Measurements from ENCODE around the gene KAZN. TPM values are rescaled to one million over a fixed set of nuclear protein-coding genes. Genes with fewer than 3 reads are reported as not detected.

The KAZN gene
- total RNA-seq, 2 donors from 2014 or later, result 0.31 to 1.4 TPM

DNA sequence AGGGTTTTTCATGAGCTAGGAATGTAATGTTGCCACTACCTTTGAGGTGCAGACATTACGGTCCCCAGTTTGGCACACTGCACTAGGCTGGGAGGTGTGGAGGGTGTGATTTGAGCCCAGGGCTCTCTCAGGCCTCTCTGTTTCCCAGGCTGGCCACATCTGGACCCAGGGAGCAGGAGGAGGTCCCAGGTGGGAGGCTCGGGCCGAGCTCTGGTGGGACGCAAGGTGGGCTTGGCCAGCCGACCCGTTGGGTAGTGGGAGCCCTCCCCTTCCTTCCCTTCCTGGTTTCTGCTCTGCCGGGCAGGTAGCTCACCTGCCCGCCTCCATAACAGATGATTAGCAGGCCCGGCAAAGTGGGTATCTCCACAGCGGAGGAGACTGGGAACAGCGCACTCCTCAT is 408.9 kb downstream of the KAZN start:
- no peak for DNase-seq (ENCODE audit: low spot score)
- H3K27me3 Mint-ChIP-seq, result peaks cover 4 to 10% of the 10 kb centered on the region in 2 donors
- no peak overlapping the region for H3K4me3 Mint-ChIP-seq

GRCh38 chr1:15007842-15008241 is 409.4 kb downstream of the KAZN start:
- H3K9me3 Mint-ChIP-seq, result no peaks in the 10 kb centered on the region
- ATAC-seq (no peak), DNase-seq (ENCODE audit: low spot score) (no peak)
- H3K27ac Mint-ChIP-seq, result no peak overlapping the region
- peaks cover 4 to 10% of the 10 kb centered on the region in 2 donors for H3K27me3 Mint-ChIP-seq
- no peaks in the 10 kb centered on the region for H3K36me3 Mint-ChIP-seq
- peaks cover 0 to 3% of the 10 kb centered on the region in 2 donors for H3K4me1 Mint-ChIP-seq (ENCODE audit: low read depth in 2 of 2)
- H3K4me3 Mint-ChIP-seq, result no peak overlapping the region

More for the DNA sequence above, 408.9 kb downstream of the KAZN start:
- Mint-ChIP-seq H3K9me3 (no peaks in the 10 kb centered on the region), H3K4me1 (ENCODE audit: low read depth in 2 of 2) (peaks cover 0 to 3% of the 10 kb centered on the region in 2 donors), H3K27ac (no peak overlapping the region), H3K36me3 (no peaks in the 10 kb centered on the region)
- ATAC-seq, result peak in 1 of 2 donors; percentile 28

DNA sequence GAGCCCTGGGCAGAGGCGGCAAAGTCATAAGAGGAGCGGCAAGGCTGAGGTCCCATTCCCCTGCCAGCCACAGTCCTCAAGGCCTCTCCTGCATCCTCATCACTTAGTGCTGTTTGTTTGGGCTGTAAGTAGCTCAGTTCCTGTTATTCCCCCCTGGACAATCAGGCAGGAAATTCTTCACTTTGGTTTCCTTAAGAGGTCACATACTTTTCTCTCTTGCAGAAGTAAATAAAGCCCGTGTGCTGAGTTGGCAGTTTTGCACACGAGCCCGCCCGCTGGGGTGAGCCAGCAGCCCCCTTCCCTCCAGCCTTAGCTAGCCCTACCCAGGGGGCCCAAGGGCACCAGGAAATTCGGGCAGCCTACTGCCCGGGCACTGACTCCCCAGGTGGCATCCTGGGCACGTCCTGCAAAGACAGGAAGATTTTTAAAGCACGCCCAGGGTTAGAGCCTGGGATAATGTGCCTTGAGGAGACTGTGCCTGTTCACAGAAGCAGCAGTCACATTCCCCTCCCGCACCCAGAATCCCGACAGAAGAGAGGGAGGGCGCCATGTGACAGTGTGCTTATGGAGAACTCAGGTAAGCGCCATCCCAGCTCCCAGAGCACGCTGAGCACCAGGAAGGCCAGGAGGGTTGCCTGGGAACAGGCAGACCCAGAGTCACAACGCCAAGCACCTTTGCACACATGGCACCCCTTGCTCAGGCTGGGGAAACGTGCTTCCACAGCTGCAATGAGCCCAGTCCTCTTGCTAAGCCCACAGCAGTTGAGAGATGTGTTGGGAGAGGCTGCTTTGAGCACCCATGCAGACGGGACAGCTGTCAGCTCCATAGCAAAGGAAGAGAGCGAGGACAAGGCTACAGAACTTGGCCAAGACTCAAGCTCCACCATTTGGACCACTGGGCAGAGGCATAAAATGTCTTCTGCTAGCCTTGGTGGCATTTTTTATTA is 410.6 kb downstream of the KAZN start:
- Mint-ChIP-seq H3K27ac (no peak overlapping the region), H3K27me3 (peaks cover 8 to 10% of the 10 kb centered on the region in 2 donors), H3K4me1 (ENCODE audit: low read depth in 2 of 2) (peaks cover 0 to 3% of the 10 kb centered on the region in 2 donors), H3K4me3 (no peak overlapping the region), H3K36me3 (no peaks in the 10 kb centered on the region), H3K9me3 (no peaks in the 10 kb centered on the region)
- ATAC-seq (no peak), DNase-seq (ENCODE audit: low spot score) (no peak)

DNA sequence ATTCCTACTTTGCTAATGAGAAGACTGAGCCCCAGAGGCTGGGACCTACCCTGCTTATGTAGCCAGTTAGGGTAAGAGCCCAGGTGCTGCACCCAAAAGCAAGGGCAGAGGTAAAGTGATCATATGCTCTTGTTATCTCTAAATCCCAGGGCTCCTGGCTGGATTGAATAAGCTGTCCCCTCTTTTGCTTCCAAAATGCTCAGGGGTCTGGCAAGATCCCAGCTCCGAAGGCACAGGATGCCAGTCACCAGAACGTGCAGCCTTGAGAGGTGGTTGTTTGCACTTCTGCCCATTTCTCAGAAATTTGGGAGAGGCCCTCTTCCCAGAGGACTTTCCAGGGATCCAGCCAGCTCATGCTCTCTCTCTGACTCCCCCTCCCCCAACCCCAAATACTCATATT is 412.7 kb downstream of the KAZN start:
- Mint-ChIP-seq H3K4me1 (ENCODE audit: low read depth in 2 of 2) (no peaks in the 10 kb centered on the region), H3K36me3 (no peaks in the 10 kb centered on the region), H3K4me3 (no peak overlapping the region), H3K27me3 (peaks cover 10 to 11% of the 10 kb centered on the region in 2 donors), H3K9me3 (no peaks in the 10 kb centered on the region), H3K27ac (no peak overlapping the region)
- DNase-seq (ENCODE audit: low spot score) (no peak), ATAC-seq (no peak)

GRCh38 chr1:15011661-15012060 is 413.2 kb downstream of the KAZN start:
- no peaks in the 10 kb centered on the region for H3K36me3 Mint-ChIP-seq
- H3K27me3 Mint-ChIP-seq, result peaks cover 10 to 11% of the 10 kb centered on the region in 2 donors
- no peak for DNase-seq (ENCODE audit: low spot score)
- ATAC-seq, result no peak
- no peak overlapping the region for H3K4me3 Mint-ChIP-seq
- H3K27ac Mint-ChIP-seq, result no peak overlapping the region
- H3K4me1 Mint-ChIP-seq (ENCODE audit: low read depth in 2 of 2), result no peaks in the 10 kb centered on the region
- no peaks in the 10 kb centered on the region for H3K9me3 Mint-ChIP-seq

GRCh38 chr1:15012822-15013221 is 414.3 kb downstream of the KAZN start:
- DNase-seq (ENCODE audit: low spot score) (no peak), ATAC-seq (no peak)
- H3K4me1 Mint-ChIP-seq (ENCODE audit: low read depth in 2 of 2), result no peaks in the 10 kb centered on the region
- H3K4me3 Mint-ChIP-seq, result no peak overlapping the region
- H3K36me3 Mint-ChIP-seq, result no peaks in the 10 kb centered on the region
- H3K9me3 Mint-ChIP-seq, result no peaks in the 10 kb centered on the region
- H3K27me3 Mint-ChIP-seq, result peaks cover 10 to 11% of the 10 kb centered on the region in 2 donors
- H3K27ac Mint-ChIP-seq, result no peak overlapping the region

GRCh38 chr1:15013767-15014166 is 415.3 kb downstream of the KAZN start:
- no peak for DNase-seq (ENCODE audit: low spot score)
- no peaks in the 10 kb centered on the region for H3K9me3 Mint-ChIP-seq

GRCh38 chr1:15014516-15014915 is 416.0 kb downstream of the KAZN start:
- peaks cover 8 to 11% of the 10 kb centered on the region in 2 donors for H3K27me3 Mint-ChIP-seq
- DNase-seq (ENCODE audit: low spot score), result no peak
- ATAC-seq, result no peak
- H3K9me3 Mint-ChIP-seq, result no peaks in the 10 kb centered on the region
- H3K4me3 Mint-ChIP-seq, result no peak overlapping the region
- H3K4me1 Mint-ChIP-seq (ENCODE audit: low read depth in 2 of 2), result no peaks in the 10 kb centered on the region
- H3K27ac Mint-ChIP-seq, result no peak overlapping the region
- no peaks in the 10 kb centered on the region for H3K36me3 Mint-ChIP-seq

More at GRCh38 chr1:15013767-15014166, 415.3 kb downstream of the KAZN start:
- Mint-ChIP-seq H3K36me3 (no peaks in the 10 kb centered on the region), H3K4me1 (ENCODE audit: low read depth in 2 of 2) (no peaks in the 10 kb centered on the region), H3K27me3 (peaks cover 10 to 11% of the 10 kb centered on the region in 2 donors), H3K27ac (no peak overlapping the region), H3K4me3 (no peak overlapping the region)
- ATAC-seq, result no peak

GRCh38 chr1:15016001-15016400 is 417.5 kb downstream of the KAZN start:
- no peak for DNase-seq (ENCODE audit: low spot score)
- H3K27ac Mint-ChIP-seq, result no peak overlapping the region
- H3K36me3 Mint-ChIP-seq, result no peaks in the 10 kb centered on the region
- ATAC-seq, result no peak
- peaks cover 0 to 7% of the 10 kb centered on the region in 2 donors for H3K27me3 Mint-ChIP-seq
- H3K4me3 Mint-ChIP-seq, result no peak overlapping the region
- no peaks in the 10 kb centered on the region for H3K9me3 Mint-ChIP-seq
- H3K4me1 Mint-ChIP-seq (ENCODE audit: low read depth in 2 of 2), result no peaks in the 10 kb centered on the region

- peak in 1 of 2 donors; percentile 8 for ATAC-seq
- no peak overlapping the region for H3K27ac Mint-ChIP-seq
- no peak for DNase-seq (ENCODE audit: low spot score)
- H3K27me3 Mint-ChIP-seq, result peaks cover 0 to 7% of the 10 kb centered on the region in 2 donors
- no peak overlapping the region for H3K4me3 Mint-ChIP-seq
- no peaks in the 10 kb centered on the region for H3K4me1 Mint-ChIP-seq (ENCODE audit: low read depth in 2 of 2)
- H3K36me3 Mint-ChIP-seq, result no peaks in the 10 kb centered on the region
- H3K9me3 Mint-ChIP-seq, result no peaks in the 10 kb centered on the region
Observed at GRCh38 chr1:15016526-15016925, 418.0 kb downstream of the KAZN start.

GRCh38 chr1:15017120-15017519 is 418.6 kb downstream of the KAZN start:
- Mint-ChIP-seq H3K27ac (no peak overlapping the region), H3K4me3 (no peak overlapping the region), H3K36me3 (no peaks in the 10 kb centered on the region), H3K27me3 (peaks cover 0 to 7% of the 10 kb centered on the region in 2 donors), H3K9me3 (no peaks in the 10 kb centered on the region), H3K4me1 (ENCODE audit: low read depth in 2 of 2) (no peaks in the 10 kb centered on the region)
- DNase-seq (ENCODE audit: low spot score), result no peak
- no peak for ATAC-seq

GRCh38 chr1:15018767-15019166 is 420.3 kb downstream of the KAZN start:
- no peaks in the 10 kb centered on the region for H3K36me3 Mint-ChIP-seq
- H3K9me3 Mint-ChIP-seq, result no peaks in the 10 kb centered on the region
- H3K27ac Mint-ChIP-seq, result no peak overlapping the region
- no peaks in the 10 kb centered on the region for H3K4me1 Mint-ChIP-seq (ENCODE audit: low read depth in 2 of 2)
- DNase-seq (ENCODE audit: low spot score), result no peak
- H3K4me3 Mint-ChIP-seq, result no peak overlapping the region
- ATAC-seq, result no peak
- H3K27me3 Mint-ChIP-seq, result peaks cover 0 to 3% of the 10 kb centered on the region in 2 donors

GRCh38 chr1:15020943-15021745 is 422.7 kb downstream of the KAZN start:
- Mint-ChIP-seq H3K36me3 (no peaks in the 10 kb centered on the region), H3K9me3 (no peaks in the 10 kb centered on the region), H3K27ac (no peak overlapping the region), H3K4me3 (no peak overlapping the region), H3K27me3 (no peaks in the 10 kb centered on the region), H3K4me1 (ENCODE audit: low read depth in 2 of 2) (no peaks in the 10 kb centered on the region)
- no peak for DNase-seq (ENCODE audit: low spot score)
- no peak for ATAC-seq

GRCh38 chr1:15022048-15022447 is 423.6 kb downstream of the KAZN start:
- no peaks in the 10 kb centered on the region for H3K4me1 Mint-ChIP-seq (ENCODE audit: low read depth in 2 of 2)
- no peak for DNase-seq (ENCODE audit: low spot score)
- no peaks in the 10 kb centered on the region for H3K9me3 Mint-ChIP-seq
- H3K27me3 Mint-ChIP-seq, result no peaks in the 10 kb centered on the region
- no peak for ATAC-seq
- H3K4me3 Mint-ChIP-seq, result no peak overlapping the region
- H3K27ac Mint-ChIP-seq, result no peak overlapping the region
- no peaks in the 10 kb centered on the region for H3K36me3 Mint-ChIP-seq
